Measurements from ENCODE around the gene NHLH1. TPM values are rescaled to one million over a fixed set of nuclear protein-coding genes. Genes with fewer than 3 reads are reported as not detected.

NHLH1 gene
- total RNA-seq, 1 experiment from 2014 or later, result 1.6 TPM

DNA sequence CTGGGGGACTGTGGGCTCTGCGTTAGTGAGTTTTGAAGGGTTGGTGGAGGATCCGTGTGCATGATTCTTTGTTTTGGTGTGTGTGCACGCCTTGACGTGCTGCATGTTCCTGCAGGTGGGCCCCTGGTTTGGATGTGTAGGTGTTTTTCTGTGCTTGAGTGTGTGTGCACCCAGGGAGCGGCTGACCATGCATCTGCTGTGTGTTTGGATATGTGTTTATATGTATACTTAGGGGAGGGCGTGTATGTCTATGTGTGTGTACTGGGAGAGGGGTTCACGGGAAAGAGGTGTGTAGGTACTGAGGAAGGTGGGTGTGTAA lies 34.6 kb downstream of the NHLH1 start:
- no TSS peak for BruUV-seq (replicated peaks)
- Mint-ChIP-seq H3K27me3 (ENCODE audit: unreplicated experiment) (peaks cover 70% of the 10 kb centered on the region), H3K27ac (ENCODE audit: unreplicated experiment) (no peak overlapping the region), H3K36me3 (ENCODE audit: insufficient read depth, unreplicated experiment) (peaks cover 5% of the 10 kb centered on the region), H3K4me1 (ENCODE audit: low read depth, unreplicated experiment) (peaks cover 6% of the 10 kb centered on the region), H3K4me3 (ENCODE audit: low read depth, unreplicated experiment) (peak overlapping the region; percentile 27), H3K9me3 (ENCODE audit: low read depth, unreplicated experiment) (no peaks in the 10 kb centered on the region)
- CTCF ChIA-PET, result no interaction called here
- intact Hi-C loops (cut with micrococcal nuclease; ENCODE audit: unreplicated experiment), result no loop called here
- no peak for DNase-seq
- TF ChIP-seq, protein P1, sequence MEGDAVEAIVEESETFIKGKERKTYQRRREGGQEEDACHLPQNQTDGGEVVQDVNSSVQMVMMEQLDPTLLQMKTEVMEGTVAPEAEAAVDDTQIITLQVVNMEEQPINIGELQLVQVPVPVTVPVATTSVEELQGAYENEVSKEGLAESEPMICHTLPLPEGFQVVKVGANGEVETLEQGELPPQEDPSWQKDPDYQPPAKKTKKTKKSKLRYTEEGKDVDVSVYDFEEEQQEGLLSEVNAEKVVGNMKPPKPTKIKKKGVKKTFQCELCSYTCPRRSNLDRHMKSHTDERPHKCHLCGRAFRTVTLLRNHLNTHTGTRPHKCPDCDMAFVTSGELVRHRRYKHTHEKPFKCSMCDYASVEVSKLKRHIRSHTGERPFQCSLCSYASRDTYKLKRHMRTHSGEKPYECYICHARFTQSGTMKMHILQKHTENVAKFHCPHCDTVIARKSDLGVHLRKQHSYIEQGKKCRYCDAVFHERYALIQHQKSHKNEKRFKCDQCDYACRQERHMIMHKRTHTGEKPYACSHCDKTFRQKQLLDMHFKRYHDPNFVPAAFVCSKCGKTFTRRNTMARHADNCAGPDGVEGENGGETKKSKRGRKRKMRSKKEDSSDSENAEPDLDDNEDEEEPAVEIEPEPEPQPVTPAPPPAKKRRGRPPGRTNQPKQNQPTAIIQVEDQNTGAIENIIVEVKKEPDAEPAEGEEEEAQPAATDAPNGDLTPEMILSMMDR (IDR thresholded peaks at IDR 0.05; ENCODE audit: unreplicated experiment), result no peak

DNA sequence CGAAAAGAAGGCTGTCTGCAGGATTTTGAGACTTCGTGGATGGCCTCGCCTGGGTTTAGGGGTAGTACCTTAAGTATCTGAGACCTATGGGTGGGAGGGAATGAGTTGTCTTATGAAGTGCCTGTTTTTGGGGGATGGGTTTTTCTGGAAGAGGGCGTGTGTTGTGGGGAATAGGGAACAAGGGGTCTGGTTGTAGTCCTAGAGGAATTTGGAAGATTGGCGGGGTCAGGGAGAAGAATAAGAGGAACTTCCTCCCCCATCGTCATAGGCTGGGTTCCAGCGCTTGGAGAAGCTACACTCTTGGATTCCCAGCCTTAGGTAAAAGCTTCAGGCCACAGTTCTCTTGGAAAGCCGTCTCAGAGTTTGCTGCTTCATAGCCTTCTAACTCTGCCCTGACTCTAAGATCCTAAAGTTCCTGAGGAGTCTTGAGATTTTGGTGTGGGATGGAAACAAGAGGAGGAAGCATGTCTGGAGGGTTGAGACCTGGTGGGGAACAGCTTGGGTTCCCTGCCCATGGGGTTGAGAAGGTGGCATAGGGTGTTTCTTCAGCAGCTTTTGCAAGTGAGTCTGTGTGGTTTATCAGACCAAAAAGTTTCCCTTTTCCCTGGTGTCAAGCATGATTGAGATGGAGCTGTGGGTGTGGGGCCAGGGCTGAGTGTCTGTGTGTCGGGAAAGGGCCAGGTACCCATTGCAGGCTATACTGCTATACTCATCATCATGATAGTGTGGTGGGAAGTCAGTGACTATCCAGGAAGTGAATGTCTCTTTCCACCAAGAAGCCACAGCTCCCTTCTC lies 35.3 kb downstream of the NHLH1 start:
- H3K27ac Mint-ChIP-seq (ENCODE audit: unreplicated experiment), result no peak overlapping the region

DNA sequence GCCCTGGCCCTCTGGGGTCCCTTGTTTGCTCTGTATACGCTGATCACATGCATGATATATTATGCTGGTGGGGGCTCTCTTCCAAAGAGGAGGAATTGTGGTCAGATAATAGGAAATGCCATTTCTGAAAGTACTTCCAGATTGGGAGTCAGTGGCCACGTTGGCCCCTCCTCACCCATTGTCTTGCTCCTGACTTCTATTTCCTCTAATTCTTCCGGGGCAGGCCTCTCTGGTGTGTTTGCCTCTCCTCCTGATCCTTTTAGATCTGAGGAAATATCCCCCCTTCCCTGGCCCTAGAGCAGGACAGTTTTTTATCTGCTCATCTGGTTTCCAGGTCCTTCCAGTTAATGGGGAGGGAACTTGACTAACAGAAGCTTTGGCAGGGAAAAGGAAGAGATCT lies 36.4 kb downstream of the NHLH1 start:
- BruUV-seq (replicated peaks), result no TSS peak
- TF ChIP-seq, protein P1 (IDR thresholded peaks at IDR 0.05; ENCODE audit: unreplicated experiment), result no peak
- CTCF ChIA-PET, result no interaction called here
- DNase-seq, result no peak
- Mint-ChIP-seq H3K27me3 (ENCODE audit: unreplicated experiment) (peaks cover 69% of the 10 kb centered on the region), H3K36me3 (ENCODE audit: insufficient read depth, unreplicated experiment) (peaks cover 5% of the 10 kb centered on the region), H3K4me3 (ENCODE audit: low read depth, unreplicated experiment) (no peak overlapping the region), H3K9me3 (ENCODE audit: low read depth, unreplicated experiment) (no peaks in the 10 kb centered on the region), H3K27ac (ENCODE audit: unreplicated experiment) (no peak overlapping the region), H3K4me1 (ENCODE audit: low read depth, unreplicated experiment) (peaks cover 15% of the 10 kb centered on the region)
- intact Hi-C loops (cut with micrococcal nuclease; ENCODE audit: unreplicated experiment), result no loop called here

More for the DNA sequence above, 35.3 kb downstream of the NHLH1 start:
- no peak for DNase-seq
- no TSS peak for BruUV-seq (replicated peaks)
- intact Hi-C loops (cut with micrococcal nuclease; ENCODE audit: unreplicated experiment), result no loop called here
- Mint-ChIP-seq H3K4me1 (ENCODE audit: low read depth, unreplicated experiment) (peaks cover 6% of the 10 kb centered on the region), H3K27me3 (ENCODE audit: unreplicated experiment) (peaks cover 69% of the 10 kb centered on the region), H3K4me3 (ENCODE audit: low read depth, unreplicated experiment) (no peak overlapping the region), H3K9me3 (ENCODE audit: low read depth, unreplicated experiment) (no peaks in the 10 kb centered on the region), H3K36me3 (ENCODE audit: insufficient read depth, unreplicated experiment) (peaks cover 5% of the 10 kb centered on the region)
- TF ChIP-seq, protein P1 (IDR thresholded peaks at IDR 0.05; ENCODE audit: unreplicated experiment), result no peak
- CTCF ChIA-PET, result interaction anchor here (1.2 kb wide), 1 partner anchor 26 kb away, joined by 3 read pairs; no protein-coding TSS in a partner anchor

DNA sequence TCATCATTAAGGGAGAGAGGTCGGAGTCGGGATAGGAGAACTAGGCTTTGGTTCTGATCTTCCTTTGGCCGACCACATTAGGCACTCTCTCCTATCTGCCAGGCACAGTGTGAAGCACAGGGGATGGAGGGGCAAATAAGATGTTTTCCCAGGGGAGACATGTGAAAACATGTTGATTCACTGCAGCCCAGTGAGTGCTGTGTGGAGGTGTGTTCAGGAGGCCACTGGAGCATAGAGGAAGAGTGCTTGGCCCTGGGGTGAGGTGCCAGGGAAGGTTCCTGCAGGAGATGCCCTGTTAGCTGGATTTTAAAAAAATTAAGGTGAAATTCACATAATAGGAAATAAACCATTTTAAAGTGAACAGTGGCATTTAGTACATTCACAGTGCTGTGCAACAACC lies 37.2 kb downstream of the NHLH1 start:
- H3K36me3 Mint-ChIP-seq (ENCODE audit: insufficient read depth, unreplicated experiment), result peaks cover 5% of the 10 kb centered on the region
- no peaks in the 10 kb centered on the region for H3K9me3 Mint-ChIP-seq (ENCODE audit: low read depth, unreplicated experiment)
- H3K27me3 Mint-ChIP-seq (ENCODE audit: unreplicated experiment), result peaks cover 62% of the 10 kb centered on the region
- intact Hi-C loops (cut with micrococcal nuclease; ENCODE audit: unreplicated experiment), result no loop called here
- no TSS peak for BruUV-seq (replicated peaks)
- no peak overlapping the region for H3K27ac Mint-ChIP-seq (ENCODE audit: unreplicated experiment)
- peaks cover 17% of the 10 kb centered on the region for H3K4me1 Mint-ChIP-seq (ENCODE audit: low read depth, unreplicated experiment)
- CTCF ChIA-PET, result no interaction called here
- no peak for DNase-seq
- TF ChIP-seq, protein P1 (IDR thresholded peaks at IDR 0.05; ENCODE audit: unreplicated experiment), result no peak
- no peak overlapping the region for H3K4me3 Mint-ChIP-seq (ENCODE audit: low read depth, unreplicated experiment)
